Smooth muscle cell (in vitro differentiated cells): ENCODE data around the gene FUT6. TPM values are rescaled to one million over a fixed set of nuclear protein-coding genes. Genes with fewer than 3 reads are reported as not detected.

ENCODE experiments used
- DNase-seq: peaks from one replicate; lab custom pipeline; 2025; ENCODE audit not compliant: unreplicated experiment; lab: John Stamatoyannopoulos, UW
- H2AFZ ChIP-seq: fragments of 200-600 bp; sonication (generic); 2 replicates; pipeline ENCODE4 v1.6.0; 2016; ENCODE audit warnings: antibody characterized with exemption, low read depth, mild to moderate bottlenecking
- H3F3A ChIP-seq: fragments of 200-600 bp; sonication (generic); 2 replicates; pipeline ENCODE4 v1.6.0; 2017; ENCODE audit warnings: antibody characterized with exemption, low read depth
- H3K27ac ChIP-seq: fragments of 200-600 bp; sonication (generic); 2 replicates; pipeline ENCODE4 v1.5.1; 2016; ENCODE audit warnings: low read depth, mild to moderate bottlenecking
- H3K27me3 ChIP-seq: fragments of 200-600 bp; sonication (generic); 2 replicates; pipeline ENCODE4 v1.6.1; 2016; ENCODE audit warnings: low read depth, mild to moderate bottlenecking
- H3K36me3 ChIP-seq: fragments of 200-600 bp; sonication (generic); 2 replicates; pipeline ENCODE4 v1.5.1; 2016; ENCODE audit warnings: low read depth
- H3K4me1 ChIP-seq: fragments of 200-600 bp; sonication (generic); 2 replicates; pipeline ENCODE4 v1.5.1; 2016; ENCODE audit warnings: low read depth
- H3K4me2 ChIP-seq: fragments of 200-600 bp; sonication (generic); 2 replicates; pipeline ENCODE4 v1.6.0; 2016; ENCODE audit warnings: mild to moderate bottlenecking
- H3K4me3 ChIP-seq: fragments of 200-600 bp; sonication (generic); 2 replicates; pipeline ENCODE4 v1.5.1; 2016; ENCODE audit warnings: mild to moderate bottlenecking
- H3K79me2 ChIP-seq: fragments of 200-600 bp; sonication (generic); 2 replicates; pipeline ENCODE4 v1.6.0; 2016; ENCODE audit warnings: low read depth, mild to moderate bottlenecking
- H3K9ac ChIP-seq: fragments of 200-600 bp; sonication (generic); 2 replicates; pipeline ENCODE4 v1.6.0; 2016; ENCODE audit warnings: low read depth
- H3K9me3 ChIP-seq: fragments of 200-600 bp; sonication (generic); replicated peaks from 2 replicates; pipeline ENCODE4 v1.5.1; 2016; ENCODE audit warnings: low read depth
- H4K20me1 ChIP-seq: fragments of 200-600 bp; sonication (generic); 2 replicates; pipeline ENCODE4 v1.6.0; 2016; ENCODE audit warnings: low read depth
- CTCF ChIP-seq: fragments of 200-600 bp; sonication (generic); IDR thresholded peaks from 2 replicates; pipeline ENCODE4 v1.5.1; 2017; ENCODE audit warnings: borderline replicate concordance, mild to moderate bottlenecking, antibody characterized with exemption; ENCODE audit not compliant: insufficient read depth, poor library complexity, severe bottlenecking
- WGBS: methylation state at CpG from one replicate; pipeline ENCODE4 v1.1.7; 2016; ENCODE audit warnings: low lambda C conversion rate; 5-methylcytosine and 5-hydroxymethylcytosine counted together
- polyA plus RNA-seq: library from polyadenylated mRNA; unstranded; fragments of >200 nt; fragmentation: Nextera tagmentation; extraction: Ambion mirVana; gene quantifications from 2 replicates; pipeline ENCODE4 v1.2.1, GENCODE V29; 2016
- total RNA-seq: library from RNA; depleted of rRNA; stranded (reverse); fragments of >200 nt; gene quantifications from 2 replicates; pipeline ENCODE4 v1.2.3, GENCODE V29; 2014

Gene FUT6
- total and polyA plus RNA-seq, 2 experiments from 2014 or later: not detected

GRCh38 chr19:5793188-5793587 is 46.3 kb downstream of the FUT6 start:
- H3K4me2 ChIP-seq: no peak overlapping the region
- no peak overlapping the region for H3K27ac ChIP-seq
- no peaks in the 10 kb centered on the region for H3K36me3 ChIP-seq
- no peak overlapping the region for H2AFZ ChIP-seq
- DNase-seq: no peak
- H3K4me3 ChIP-seq: no peak overlapping the region
- TF ChIP-seq CTCF: no peak
- no peak overlapping the region for H3K9ac ChIP-seq
- H4K20me1 ChIP-seq: peaks cover 5% of the 10 kb centered on the region
- peaks cover 8% of the 10 kb centered on the region for H3K79me2 ChIP-seq
- H3K9me3 ChIP-seq: no peaks in the 10 kb centered on the region
- H3K4me1 ChIP-seq: no peaks in the 10 kb centered on the region
- H3K27me3 ChIP-seq: no peaks in the 10 kb centered on the region
- H3F3A ChIP-seq: no peaks in the 10 kb centered on the region
- 94% methylated on average over 3 of the region's 3 CpGs for WGBS

- no peaks in the 10 kb centered on the region for H3K36me3 ChIP-seq
- H4K20me1 ChIP-seq: peaks cover 5% of the 10 kb centered on the region
- no peak overlapping the region for H3K4me3 ChIP-seq
- H3K4me1 ChIP-seq: no peaks in the 10 kb centered on the region
- no peak overlapping the region for H2AFZ ChIP-seq
- no peaks in the 10 kb centered on the region for H3K9me3 ChIP-seq
- no peak overlapping the region for H3K9ac ChIP-seq
- no peaks in the 10 kb centered on the region for H3F3A ChIP-seq
- peaks cover 8% of the 10 kb centered on the region for H3K79me2 ChIP-seq
- no peak overlapping the region for H3K27ac ChIP-seq
- no peak for DNase-seq
- no peak overlapping the region for H3K4me2 ChIP-seq
- no peak for TF ChIP-seq CTCF
- WGBS: 98% methylated on average over 18 of the region's 18 CpGs
- no peaks in the 10 kb centered on the region for H3K27me3 ChIP-seq
These were observed 47.3 kb downstream of the FUT6 start for GRCh38 chr19:5792224-5792623.

GRCh38 chr19:5790559-5791520 is 48.7 kb downstream of the FUT6 start, which contains the start of gene DUS3L:
TSS of gene DUS3L (minus strand) at chr19:5791163. CDS start at chr19:5791141, 22 bp downstream.
- H3K27ac ChIP-seq: peak within 1 kb of the TSS; percentile 96
- H2AFZ ChIP-seq: peak within 1 kb of the TSS; percentile 99
- 12% methylated on average over 72 of the region's 72 CpGs for WGBS
- no peak for TF ChIP-seq CTCF
- no peaks in the 10 kb centered on the region for H3K9me3 ChIP-seq
- peak; percentile 84 for DNase-seq
- no peaks in the 10 kb centered on the region for H3K27me3 ChIP-seq
- no peaks in the 10 kb centered on the region for H3K4me1 ChIP-seq
- peaks cover 8% of the 10 kb centered on the region for H3K79me2 ChIP-seq
- peak within 1 kb of the TSS; percentile 92 for H3K4me3 ChIP-seq
- H3K9ac ChIP-seq: peak within 1 kb of the TSS; percentile 93
- peak within 1 kb of the TSS; percentile 99 for H3K4me2 ChIP-seq
- peaks cover 6% of the 10 kb centered on the region for H3K36me3 ChIP-seq
- H3F3A ChIP-seq: no peaks in the 10 kb centered on the region
- H4K20me1 ChIP-seq: peaks cover 5% of the 10 kb centered on the region
